Astrocyte (in vitro differentiated cells and primary cell): ENCODE measurements around the gene NPPB. TPM values are rescaled to one million over a fixed set of nuclear protein-coding genes. Genes with fewer than 3 reads are reported as not detected.

ENCODE experiments used
- DNase-seq: peaks from one replicate; pipeline ENCODE4 v3.0.0-alpha.2; 2010; ENCODE audit warnings: low read depth
- FAIRE-seq: peaks from 2 replicates; lab custom pipeline; 2011; peaks lifted over from hg19 to GRCh38; lab: Jason Lieb, UNC
- H2AFZ ChIP-seq: 2 replicates; pipeline ENCODE4 v1.6.0; 2012; ENCODE audit warnings: low read depth, low read length, inconsistent platforms
- H3K27ac ChIP-seq: 2 replicates; pipeline ENCODE4 v1.5.1; 2011; ENCODE audit warnings: low read depth, low read length, inconsistent platforms
- H3K27me3 ChIP-seq: 2 replicates; pipeline ENCODE4 v1.6.0; 2011; ENCODE audit warnings: low read length, inconsistent platforms; ENCODE audit not compliant: insufficient read depth
- H3K36me3 ChIP-seq: 2 replicates; pipeline ENCODE4 v1.5.1; 2011; ENCODE audit warnings: low read length, inconsistent platforms; ENCODE audit not compliant: insufficient read depth
- H3K4me1 ChIP-seq: 2 replicates; pipeline ENCODE4 v1.5.1; 2011; ENCODE audit warnings: low read length, inconsistent platforms; ENCODE audit not compliant: insufficient read depth
- H3K4me2 ChIP-seq: 2 replicates; pipeline ENCODE4 v1.6.0; 2012; ENCODE audit warnings: low read length, inconsistent platforms
- H3K4me3 ChIP-seq: 2 replicates; pipeline ENCODE4 v1.5.1; 2011; ENCODE audit warnings: low read depth, mild to moderate bottlenecking, low read length, inconsistent platforms; ENCODE audit not compliant: insufficient read depth
- H3K79me2 ChIP-seq: 2 replicates; pipeline ENCODE4 v1.6.0; 2012; ENCODE audit warnings: mild to moderate bottlenecking, low read length, inconsistent platforms; ENCODE audit not compliant: insufficient read depth
- H3K9ac ChIP-seq: 2 replicates; pipeline ENCODE4 v1.6.0; 2012; ENCODE audit warnings: mild to moderate bottlenecking, low read length, inconsistent platforms
- H3K9me3 ChIP-seq: 2 replicates; pipeline ENCODE4 v1.5.1; 2012; ENCODE audit warnings: low read depth, mild to moderate bottlenecking, low read length, inconsistent platforms; ENCODE audit not compliant: insufficient read depth
- H4K20me1 ChIP-seq: 2 replicates; pipeline ENCODE4 v1.6.0; 2012; ENCODE audit warnings: low read length, inconsistent platforms; ENCODE audit not compliant: insufficient read depth
- H3K27ac Mint-ChIP-seq: one replicate; pipeline ENCODE4 v1.8.0; 2021; ENCODE audit warnings: mild to moderate bottlenecking, mixed read lengths; ENCODE audit not compliant: unreplicated experiment
- H3K27me3 Mint-ChIP-seq: one replicate; pipeline ENCODE4 v1.8.0; 2021; ENCODE audit warnings: low read depth, mixed read lengths; ENCODE audit not compliant: unreplicated experiment
- H3K36me3 Mint-ChIP-seq: one replicate; pipeline ENCODE4 v1.8.0; 2021; ENCODE audit warnings: low read depth, mixed read lengths; ENCODE audit not compliant: unreplicated experiment
- H3K4me1 Mint-ChIP-seq: one replicate; pipeline ENCODE4 v1.8.0; 2021; ENCODE audit warnings: low read depth, mixed read lengths; ENCODE audit not compliant: unreplicated experiment
- H3K4me3 Mint-ChIP-seq: one replicate; pipeline ENCODE4 v1.8.0; 2021; ENCODE audit warnings: mild to moderate bottlenecking, moderate library complexity, mixed read lengths; ENCODE audit not compliant: unreplicated experiment
- H3K9me3 Mint-ChIP-seq: one replicate; pipeline ENCODE4 v1.8.0; 2021; ENCODE audit warnings: mild to moderate bottlenecking, mixed read lengths; ENCODE audit not compliant: unreplicated experiment
- EZH2 ChIP-seq: IDR thresholded peaks from 2 replicates; pipeline ENCODE4 v1.6.1; 2012; ENCODE audit warnings: mild to moderate bottlenecking, low read length, inconsistent platforms; ENCODE audit not compliant: insufficient read depth
- total RNA-seq: library from RNA; stranded (reverse); gene quantifications from 2 replicates; pipeline ENCODE4 v1.2.1, GENCODE V29; 2021
- TF ChIP-seq, protein P1 (sequence below): IDR thresholded peaks from 2 replicates; pipeline ENCODE4 v1.5.1; 2011; ENCODE audit warnings: low read depth, mild to moderate bottlenecking, inconsistent platforms, low read length, moderate library complexity; ENCODE audit not compliant: insufficient read depth

NPPB gene
- total RNA-seq, 1 donor from 2014 or later = 449 TPM

DNA sequence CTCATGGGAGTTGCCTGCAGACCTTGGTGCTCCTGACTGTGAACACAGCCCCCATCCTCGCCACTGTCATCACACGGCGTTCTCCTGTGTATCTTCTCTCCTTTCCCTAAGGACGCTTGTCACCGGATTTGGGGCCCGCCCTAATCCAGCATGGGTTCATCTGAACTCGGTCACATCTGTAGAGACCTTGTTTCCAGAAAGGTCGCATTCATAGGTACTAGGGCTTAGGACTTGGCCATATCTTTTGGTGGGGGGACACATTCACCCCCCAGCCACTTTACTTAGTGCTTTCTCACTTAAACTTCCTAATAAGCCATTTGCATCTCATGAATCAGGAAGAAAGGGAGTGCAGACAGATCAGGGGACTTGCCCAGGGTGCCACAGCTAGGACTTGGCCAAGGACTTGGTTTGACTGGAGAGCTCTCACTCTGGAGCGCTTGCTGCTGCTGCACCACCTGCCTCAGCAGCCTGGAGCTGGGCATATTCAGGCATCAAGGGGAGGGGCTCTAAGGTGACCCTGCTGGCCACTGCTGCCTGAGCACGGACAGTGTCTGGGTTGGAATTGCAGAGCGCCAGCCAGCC is 20.9 kb downstream of the NPPB start:
- Histone ChIP-seq H3K27me3 (no peaks in the 10 kb centered on the region), H3K4me3 (no peak overlapping the region), H3K4me1 (no peaks in the 10 kb centered on the region), H3K9ac (no peak overlapping the region), H3K36me3 (peaks cover 45% of the 10 kb centered on the region), H3K9me3 (no peaks in the 10 kb centered on the region), H3K4me2 (no peak overlapping the region), H4K20me1 (peaks cover 72% of the 10 kb centered on the region), H3K79me2 (no peaks in the 10 kb centered on the region), H2AFZ (no peak overlapping the region), H3K27ac (no peak overlapping the region)
- H3K4me3 Mint-ChIP-seq = no peak overlapping the region
- DNase-seq (no peak), FAIRE-seq (no peak)
- H3K27me3 Mint-ChIP-seq = no peaks in the 10 kb centered on the region
- no peaks in the 10 kb centered on the region for H3K9me3 Mint-ChIP-seq
- no peak overlapping the region for H3K27ac Mint-ChIP-seq
- peaks cover 10% of the 10 kb centered on the region for H3K4me1 Mint-ChIP-seq
- peaks cover 20% of the 10 kb centered on the region for H3K36me3 Mint-ChIP-seq
- TF ChIP-seq EZH2 = no peak
- TF ChIP-seq, protein P1, sequence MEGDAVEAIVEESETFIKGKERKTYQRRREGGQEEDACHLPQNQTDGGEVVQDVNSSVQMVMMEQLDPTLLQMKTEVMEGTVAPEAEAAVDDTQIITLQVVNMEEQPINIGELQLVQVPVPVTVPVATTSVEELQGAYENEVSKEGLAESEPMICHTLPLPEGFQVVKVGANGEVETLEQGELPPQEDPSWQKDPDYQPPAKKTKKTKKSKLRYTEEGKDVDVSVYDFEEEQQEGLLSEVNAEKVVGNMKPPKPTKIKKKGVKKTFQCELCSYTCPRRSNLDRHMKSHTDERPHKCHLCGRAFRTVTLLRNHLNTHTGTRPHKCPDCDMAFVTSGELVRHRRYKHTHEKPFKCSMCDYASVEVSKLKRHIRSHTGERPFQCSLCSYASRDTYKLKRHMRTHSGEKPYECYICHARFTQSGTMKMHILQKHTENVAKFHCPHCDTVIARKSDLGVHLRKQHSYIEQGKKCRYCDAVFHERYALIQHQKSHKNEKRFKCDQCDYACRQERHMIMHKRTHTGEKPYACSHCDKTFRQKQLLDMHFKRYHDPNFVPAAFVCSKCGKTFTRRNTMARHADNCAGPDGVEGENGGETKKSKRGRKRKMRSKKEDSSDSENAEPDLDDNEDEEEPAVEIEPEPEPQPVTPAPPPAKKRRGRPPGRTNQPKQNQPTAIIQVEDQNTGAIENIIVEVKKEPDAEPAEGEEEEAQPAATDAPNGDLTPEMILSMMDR = no peak

- Mint-ChIP-seq H3K36me3 (peaks cover 21% of the 10 kb centered on the region), H3K4me3 (no peak overlapping the region), H3K9me3 (no peaks in the 10 kb centered on the region), H3K4me1 (peaks cover 8% of the 10 kb centered on the region), H3K27me3 (no peaks in the 10 kb centered on the region), H3K27ac (peak overlapping the region; percentile 62)
- no peak for FAIRE-seq
- Histone ChIP-seq H3K79me2 (no peaks in the 10 kb centered on the region), H3K4me1 (no peaks in the 10 kb centered on the region), H3K9ac (no peak overlapping the region), H4K20me1 (peaks cover 73% of the 10 kb centered on the region), H3K9me3 (no peaks in the 10 kb centered on the region), H3K27me3 (no peaks in the 10 kb centered on the region), H3K27ac (no peak overlapping the region), H2AFZ (no peak overlapping the region), H3K4me3 (no peak overlapping the region), H3K36me3 (peaks cover 49% of the 10 kb centered on the region), H3K4me2 (no peak overlapping the region)
- no peak for TF ChIP-seq EZH2
- TF ChIP-seq, protein P1 = no peak
- no peak for DNase-seq
Measured at GRCh38 chr1:11836955-11837766, 21.6 kb downstream of the NPPB start.
